Heart right ventricle (tissue), 16 donors: ENCODE results near the gene TBX19. TPM values are rescaled to one million over a fixed set of nuclear protein-coding genes. Genes with fewer than 3 reads are reported as not detected.

Source experiments
- ATAC-seq, 8 donors: fragments of 200-7000 bp; cut with Tn5 transposase; one replicate each; pipeline ENCODE4 v1.9.1; 2020; ENCODE audit warnings: mild to moderate bottlenecking in 8 of 8, moderate library complexity in 8 of 8, moderate number of reproducible peaks in 1 of 8
- DNase-seq, 2 donors: peaks; one replicate each; pipeline ENCODE4 v3.0.0-alpha.2; 2020
- H3K27ac ChIP-seq, 10 donors: fragments of 200-600 bp; sonication (generic) in 2 of 10; one replicate each; pipeline versions ENCODE4 v1.5.0 to v1.8.0; 2020 to 2022; ENCODE audit warnings: mild to moderate bottlenecking in 3 of 10
- H3K27me3 ChIP-seq, 7 donors: fragments of 200-600 bp; one replicate each; pipeline ENCODE4 v1.8.0; 2021 to 2022; ENCODE audit warnings: mild to moderate bottlenecking in 2 of 7
- H3K36me3 ChIP-seq, 9 donors: fragments of 200-600 bp; sonication (generic) in 1 of 9; one replicate each; pipeline versions ENCODE4 v1.5.0 to v1.8.0; 2020 to 2022; ENCODE audit warnings: mild to moderate bottlenecking in 2 of 9
- H3K4me1 ChIP-seq, 9 donors: fragments of 200-600 bp; sonication (generic) in 1 of 9; one replicate each; pipeline versions ENCODE4 v1.5.0 to v1.8.0; 2020 to 2022; ENCODE audit warnings: mild to moderate bottlenecking in 4 of 9
- H3K4me3 ChIP-seq, 10 donors: fragments of 200-600 bp; sonication (generic) in 2 of 10; one replicate each; pipeline versions ENCODE4 v1.5.0 to v1.8.0; 2020 to 2022; ENCODE audit warnings: mild to moderate bottlenecking in 7 of 10, moderate library complexity in 2 of 10
- H3K9me3 ChIP-seq, 11 donors: fragments of 200-600 bp in 10 of 11; sonication (generic) in 2 of 11; one replicate each; pipeline versions ENCODE4 v1.5.0 to v1.8.0; 2013 to 2022; ENCODE audit warnings: mild to moderate bottlenecking in 2 of 11, control low read depth in 1 of 11, moderate library complexity in 1 of 11
- WGBS, 2 donors: extraction: QIAGEN DNeasy Blood & Tissue Kit; methylation state at CpG; one replicate each; pipeline ENCODE4 v1.1.7; 2013; ENCODE audit warnings: inconsistent platforms in 1 of 2; 5-methylcytosine and 5-hydroxymethylcytosine counted together
- intact Hi-C, 10 donors: fragments of 100-400 bp; cut with DNase I; formaldehyde crosslinking; loops; one replicate each; pipeline versions ENCODE4 v1.11.1 to v1.14.2; 2022
- polyA plus RNA-seq, 2 donors: library from polyadenylated mRNA; stranded (reverse); fragments of 200-250 nt; gene quantifications; one replicate each; pipeline ENCODE4 v1.2.3, GENCODE V29; 2013
- total RNA-seq, 10 donors: library from RNA; stranded (reverse); fragmentation: NEBNext Ultra II Directional in 3 of 10; extraction: Animal tissue kit (Norgen Biotek cat#: 25700) in 3 of 10; gene quantifications; one replicate each; pipeline versions ENCODE4 v1.2.1 to v1.2.4, GENCODE V29; 2021 to 2023
- TF ChIP-seq, protein P1 (sequence below), 9 donors: fragments of 200-600 bp; sonication (generic) in 2 of 9; IDR thresholded peaks; one replicate each; pipeline versions ENCODE4 v1.5.0 to v1.8.0; 2021 to 2022; ENCODE audit warnings: antibody characterized with exemption in 9 of 9, mild to moderate bottlenecking in 5 of 9, moderate library complexity in 1 of 9
- donor health status: Arrhythmogenic right ventricular cardiomyopathy.
- donor health status: ischemic (EF 13 %, LVEDD 7.1; RV severe dilation, severe dysfunction).
- donor health status: healthy with polysubstance abuse.
- donor health status: DM: no; HTN: yes; CAD: no.
- donor health status: DM: no; HTN: no; CAD: no.
- donor health status: ischemic (EF 25% LVEDD 6.9; RV normal size, moderate dysfunction).
- donor health status: ischemic (EF 25% LVEDD 5.7; RV mildly dilated, moderate dysfunction).
- donor health status: healthy.
- donor health status: DM: yes; HTN: yes; CAD: no.
- donor health status: Ischemic cardiomyopathy.
- donor health status: ischemic (EF 35%, LVEDD 5.7; RV mildly dilated, moderate dysfunction).
- donor health status: nonischemic (EF 11% LVEDD 7.7; RV severe dilation, severe dysfunction).
- donor health status: DM: yes; HTN: yes; CAD: no.
- donor health status: PGD.
- donor health status: ischemic (EF 29% LVEDD 5.4; RV normal size, mild dysfunction).
- donor health status: nonischemic (EF 23%, LVEDD 6.1; RV moderate dilation, normal function).

The TBX19 gene
- total and polyA plus RNA-seq, 12 donors: 0.21 to 0.59 (median 0.39) TPM

DNA sequence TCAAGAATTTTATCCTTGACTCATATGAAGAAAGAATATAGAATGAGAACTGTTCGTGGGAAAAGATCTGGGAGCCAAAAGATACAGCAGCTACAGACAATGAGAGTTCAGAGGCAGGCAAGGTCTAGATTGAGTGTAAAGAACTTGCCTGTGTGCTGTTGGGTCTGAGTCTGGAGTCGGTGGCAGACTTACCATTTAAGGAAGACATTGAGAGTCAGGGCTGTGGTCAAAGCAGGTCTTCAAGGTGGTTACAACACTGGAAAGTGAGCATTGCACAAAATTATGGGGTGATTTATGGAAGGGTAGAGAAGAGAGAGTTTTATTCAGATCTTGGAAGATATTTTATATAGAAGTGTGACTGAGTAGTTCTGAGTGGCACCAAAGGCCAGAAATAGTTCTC is 80.6 kb downstream of the TBX19 start:
- WGBS, 2 donors: 48 to 53% methylated on average over 2 of the region's 2 CpGs
- intact Hi-C loops: no loop called here
- TF ChIP-seq, protein P1, sequence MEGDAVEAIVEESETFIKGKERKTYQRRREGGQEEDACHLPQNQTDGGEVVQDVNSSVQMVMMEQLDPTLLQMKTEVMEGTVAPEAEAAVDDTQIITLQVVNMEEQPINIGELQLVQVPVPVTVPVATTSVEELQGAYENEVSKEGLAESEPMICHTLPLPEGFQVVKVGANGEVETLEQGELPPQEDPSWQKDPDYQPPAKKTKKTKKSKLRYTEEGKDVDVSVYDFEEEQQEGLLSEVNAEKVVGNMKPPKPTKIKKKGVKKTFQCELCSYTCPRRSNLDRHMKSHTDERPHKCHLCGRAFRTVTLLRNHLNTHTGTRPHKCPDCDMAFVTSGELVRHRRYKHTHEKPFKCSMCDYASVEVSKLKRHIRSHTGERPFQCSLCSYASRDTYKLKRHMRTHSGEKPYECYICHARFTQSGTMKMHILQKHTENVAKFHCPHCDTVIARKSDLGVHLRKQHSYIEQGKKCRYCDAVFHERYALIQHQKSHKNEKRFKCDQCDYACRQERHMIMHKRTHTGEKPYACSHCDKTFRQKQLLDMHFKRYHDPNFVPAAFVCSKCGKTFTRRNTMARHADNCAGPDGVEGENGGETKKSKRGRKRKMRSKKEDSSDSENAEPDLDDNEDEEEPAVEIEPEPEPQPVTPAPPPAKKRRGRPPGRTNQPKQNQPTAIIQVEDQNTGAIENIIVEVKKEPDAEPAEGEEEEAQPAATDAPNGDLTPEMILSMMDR (IDR thresholded peaks at IDR 0.05): no peak

DNA sequence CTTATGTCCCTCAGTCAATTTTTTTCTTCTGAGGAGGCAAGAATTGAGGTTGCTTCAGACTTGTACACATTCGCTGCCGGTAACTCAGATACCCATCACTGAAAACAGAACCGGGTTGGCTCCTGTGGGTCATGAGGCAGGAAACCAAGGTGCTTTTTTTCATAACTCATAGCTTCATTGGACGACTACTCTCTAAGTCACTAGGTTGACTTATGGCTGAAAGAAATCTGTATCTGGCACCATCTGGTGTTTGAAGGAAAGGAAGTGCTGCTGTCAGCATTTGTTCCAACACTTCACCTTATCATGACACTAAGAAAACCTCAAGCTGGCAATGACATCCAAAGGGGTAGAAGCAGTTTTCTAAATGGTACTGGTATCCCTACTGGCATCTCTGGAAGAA is 82.3 kb downstream of the TBX19 start:
- H3K27me3 ChIP-seq: no peaks in the 10 kb centered on the region
- H3K9me3 ChIP-seq: no peaks in the 10 kb centered on the region
- TF ChIP-seq, protein P1 (IDR thresholded peaks at IDR 0.05): no peak
- DNase-seq (no peak), ATAC-seq (peak in 1 of 8 donors; percentile 25)
- H3K36me3 ChIP-seq: no peaks in the 10 kb centered on the region
- WGBS, 2 donors: 70 to 73% methylated on average over 4 of the region's 4 CpGs
- no peak overlapping the region for H3K4me3 ChIP-seq
- H3K4me1 ChIP-seq: peaks cover 0 to 17% (median 6%) of the 10 kb centered on the region in 9 donors
- peak overlapping the region in 1 of 10 donors; percentile 56 for H3K27ac ChIP-seq
- intact Hi-C loops: no loop called here

More for the DNA sequence above, 80.6 kb downstream of the TBX19 start:
- no peak for ATAC-seq
- Histone ChIP-seq H3K9me3 (no peaks in the 10 kb centered on the region), H3K27me3 (no peaks in the 10 kb centered on the region), H3K27ac (peak overlapping the region in 1 of 10 donors; percentile 0), H3K36me3 (no peaks in the 10 kb centered on the region), H3K4me3 (no peak overlapping the region), H3K4me1 (peaks cover 0 to 17% (median 6%) of the 10 kb centered on the region in 9 donors)
- no peak for DNase-seq

Other genes with a start within 250 kb of the TBX19 start
- 1 to 10 TPM in 9 of 10 donors, under 1 TPM in 1; 0.93 to 3.3 (median 2.3) TPM for gene GPR161, start 143.9 kb upstream of the TBX19 start, total RNA-seq
- gene GPR161, start 143.9 kb upstream of the TBX19 start, polyA plus RNA-seq: 1 to 10 TPM; 1.1 to 2.3 TPM
- 10 to 100 TPM; 25.0 to 37.5 (median 31.3) TPM for gene TIPRL, start 101.9 kb upstream of the TBX19 start, total RNA-seq
- gene TIPRL, start 101.9 kb upstream of the TBX19 start, polyA plus RNA-seq: 10 to 100 TPM in 1 of 2 donors, 1 to 10 TPM in 1; 9.6 to 21.6 TPM
- gene SFT2D2, start 54.9 kb upstream of the TBX19 start, total RNA-seq: 10 to 100 TPM; 10.7 to 34.8 (median 16.9) TPM
- gene SFT2D2, start 54.9 kb upstream of the TBX19 start, polyA plus RNA-seq: 1 to 10 TPM; 2.8 to 3.1 TPM